Measurements from ENCODE around the gene RPAP3. TPM values are rescaled to one million over a fixed set of nuclear protein-coding genes. Genes with fewer than 3 reads are reported as not detected.

RPAP3 gene
- total RNA-seq, 1 experiment from 2014 or later = 48.9 TPM

GRCh38 chr12:47710278-47710677 is 4.4 kb upstream of the RPAP3 start:
- H3K4me3 Mint-ChIP-seq = no peak overlapping the region
- no peak overlapping the region for H3T11ph ChIP-seq (ENCODE audit: low read length)
- TF ChIP-seq, protein P1, sequence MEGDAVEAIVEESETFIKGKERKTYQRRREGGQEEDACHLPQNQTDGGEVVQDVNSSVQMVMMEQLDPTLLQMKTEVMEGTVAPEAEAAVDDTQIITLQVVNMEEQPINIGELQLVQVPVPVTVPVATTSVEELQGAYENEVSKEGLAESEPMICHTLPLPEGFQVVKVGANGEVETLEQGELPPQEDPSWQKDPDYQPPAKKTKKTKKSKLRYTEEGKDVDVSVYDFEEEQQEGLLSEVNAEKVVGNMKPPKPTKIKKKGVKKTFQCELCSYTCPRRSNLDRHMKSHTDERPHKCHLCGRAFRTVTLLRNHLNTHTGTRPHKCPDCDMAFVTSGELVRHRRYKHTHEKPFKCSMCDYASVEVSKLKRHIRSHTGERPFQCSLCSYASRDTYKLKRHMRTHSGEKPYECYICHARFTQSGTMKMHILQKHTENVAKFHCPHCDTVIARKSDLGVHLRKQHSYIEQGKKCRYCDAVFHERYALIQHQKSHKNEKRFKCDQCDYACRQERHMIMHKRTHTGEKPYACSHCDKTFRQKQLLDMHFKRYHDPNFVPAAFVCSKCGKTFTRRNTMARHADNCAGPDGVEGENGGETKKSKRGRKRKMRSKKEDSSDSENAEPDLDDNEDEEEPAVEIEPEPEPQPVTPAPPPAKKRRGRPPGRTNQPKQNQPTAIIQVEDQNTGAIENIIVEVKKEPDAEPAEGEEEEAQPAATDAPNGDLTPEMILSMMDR (conservative IDR thresholded peaks at IDR 0.05) = no peak

More at GRCh38 chr12:47710278-47710677, 4.4 kb upstream of the RPAP3 start:
- H3K4me2 ChIP-seq (ENCODE audit: insufficient read depth, insufficient read length, low read length) = no peak overlapping the region
- Mint-ChIP-seq H3K27ac (no peak overlapping the region), H3K27me3 (ENCODE audit: low read depth) (peaks cover 15% of the 10 kb centered on the region), H3K36me3 (ENCODE audit: insufficient read depth in 1 of 3, low read depth in 3 of 3) (no peaks in the 10 kb centered on the region), H3K4me1 (peaks cover 7 to 8% of the 10 kb centered on the region in 2 experiments), H3K9me3 (no peaks in the 10 kb centered on the region)
- no peaks in the 10 kb centered on the region for H3K9me3 ChIP-seq (ENCODE audit: control insufficient read depth, low read depth, low read length)
- no peak overlapping the region for H4K91ac ChIP-seq (ENCODE audit: insufficient read length, low read depth, low read length)
- no peak overlapping the region for H2BK5ac ChIP-seq (ENCODE audit: insufficient read length, low read length)
- no peak overlapping the region for H2BK12ac ChIP-seq (ENCODE audit: insufficient read length, low read depth, low read length)
- H3K23ac ChIP-seq (ENCODE audit: insufficient read length, low read depth, low read length) = no peak overlapping the region
- peaks cover under 1% of the 10 kb centered on the region; the same call in 1 of the 2 replicates for H3K79me2 ChIP-seq (ENCODE audit: insufficient read depth, low read length)
- H3K4ac ChIP-seq (ENCODE audit: low read depth, low read length) = no peak overlapping the region
- H3K27ac ChIP-seq (ENCODE audit: insufficient read length, low read depth, low read length) = no peak overlapping the region
- H3K18ac ChIP-seq (ENCODE audit: insufficient read length, low read depth, low read length) = no peak overlapping the region
- H2BK120ac ChIP-seq (ENCODE audit: low read depth, low read length, poor library complexity, severe bottlenecking) = no peak overlapping the region
- no peaks in the 10 kb centered on the region for H3K27me3 ChIP-seq (ENCODE audit: insufficient read depth, low read length)
- H3K4me1 ChIP-seq (ENCODE audit: insufficient read depth, low read length) = no peaks in the 10 kb centered on the region
- H2AK5ac ChIP-seq (ENCODE audit: insufficient read length, low read length) = no peak overlapping the region
- H4K5ac ChIP-seq (ENCODE audit: insufficient read length, low read depth, low read length) = no peak overlapping the region
- no peak overlapping the region for H3K14ac ChIP-seq (ENCODE audit: insufficient read depth, low read length)
- H4K8ac ChIP-seq (replicated peaks; ENCODE audit: insufficient read length, low read depth, low read length) = no peak overlapping the region
- no peaks in the 10 kb centered on the region for H4K20me1 ChIP-seq (ENCODE audit: control insufficient read depth, insufficient read depth, insufficient read length)
- no peak overlapping the region for H3K56ac ChIP-seq (ENCODE audit: insufficient read length, low read depth, low read length)
- peaks cover 6% of the 10 kb centered on the region for H3K23me2 ChIP-seq (ENCODE audit: insufficient read length, low read depth, low read length, poor library complexity, severe bottlenecking)
- no peak overlapping the region for H3K9ac ChIP-seq (ENCODE audit: extremely low read depth, insufficient read length, low read length)
- no peak for DNase-seq
- no peak overlapping the region for H2AFZ ChIP-seq (ENCODE audit: low read length)
- no peak overlapping the region for H2BK20ac ChIP-seq (ENCODE audit: low read depth, low read length, poor library complexity, severe bottlenecking)
- H2BK15ac ChIP-seq (ENCODE audit: low read depth, low read length) = no peak overlapping the region
- no peaks in the 10 kb centered on the region for H3K79me1 ChIP-seq (ENCODE audit: insufficient read depth, low read depth, low read length, poor library complexity, severe bottlenecking)

All from H9 (cell line).